ENCODE measurements around the gene TNRC18.

- TF ChIP-seq CTCF (IDR thresholded peaks at IDR 0.05; ENCODE audit: insufficient read depth, low read length, poor library complexity, severe bottlenecking): no peak
- TF ChIP-seq EZH2phosphoT487 (conservative IDR thresholded peaks at IDR 0.05; ENCODE audit: low read length): no peak
These were observed 38.6 kb upstream of the TNRC18 start for GRCh38 chr7:5462216-5462615.

Data from SU-DHL-6 (cell line).